Endothelial cell (in vitro differentiated cells): ENCODE results near the gene CHRD. TPM values are rescaled to one million over a fixed set of nuclear protein-coding genes. Genes with fewer than 3 reads are reported as not detected.
"Not testable (repeated sequence)": the region's sequence is repeated elsewhere in the genome, so short reads cannot be mapped to it uniquely, and the experiment has no call there.

Experiments used
- DNase-seq: peaks from one replicate; pipeline ENCODE4 v3.0.0; 2021; ENCODE audit warnings: low spot score
- H3K27ac Mint-ChIP-seq: one replicate; pipeline ENCODE4 v1.8.0; 2021; ENCODE audit warnings: mixed read lengths, inconsistent platforms; ENCODE audit not compliant: unreplicated experiment
- H3K27me3 Mint-ChIP-seq: one replicate; pipeline ENCODE4 v1.8.0; 2021; ENCODE audit warnings: mild to moderate bottlenecking, moderate library complexity, mixed read lengths, inconsistent platforms; ENCODE audit not compliant: unreplicated experiment
- H3K36me3 Mint-ChIP-seq: one replicate; pipeline ENCODE4 v1.8.0; 2021; ENCODE audit warnings: mild to moderate bottlenecking, low read depth, mixed read lengths, inconsistent platforms; ENCODE audit not compliant: unreplicated experiment
- H3K4me1 Mint-ChIP-seq: one replicate; pipeline ENCODE4 v1.8.0; 2021; ENCODE audit warnings: mild to moderate bottlenecking, mixed read lengths, inconsistent platforms; ENCODE audit not compliant: unreplicated experiment
- H3K4me3 Mint-ChIP-seq: one replicate; pipeline ENCODE4 v1.8.0; 2021; ENCODE audit warnings: mild to moderate bottlenecking, mixed read lengths, inconsistent platforms; ENCODE audit not compliant: unreplicated experiment
- H3K9me3 Mint-ChIP-seq: one replicate; pipeline ENCODE4 v1.8.0; 2021; ENCODE audit warnings: mixed read lengths, inconsistent platforms; ENCODE audit not compliant: unreplicated experiment
- CTCF ChIP-seq: fragments of 200-600 bp; sonication (generic); IDR thresholded peaks from one replicate; pipeline ENCODE4 v1.5.0; 2021; ENCODE audit warnings: antibody characterized with exemption; ENCODE audit not compliant: unreplicated experiment
- total RNA-seq: library from RNA; stranded (reverse); fragmentation: NEBNext Ultra II Directional; extraction: Animal tissue kit (Norgen Biotek cat#: 25700); gene quantifications from one replicate; pipeline ENCODE4 v1.2.1, GENCODE V29; 2021; ENCODE audit not compliant: unreplicated experiment

The CHRD gene
- total RNA-seq, 1 donor from 2014 or later: 2.4 TPM

- H3K4me3 Mint-ChIP-seq: no peak overlapping the region
- no peak for TF ChIP-seq CTCF
- H3K9me3 Mint-ChIP-seq: no peaks in the 10 kb centered on the region
- no peaks in the 10 kb centered on the region for H3K4me1 Mint-ChIP-seq
- no peak for DNase-seq
- H3K36me3 Mint-ChIP-seq: no peaks in the 10 kb centered on the region
- H3K27ac Mint-ChIP-seq: no peak overlapping the region
- H3K27me3 Mint-ChIP-seq: peaks cover 3% of the 10 kb centered on the region
Observed at GRCh38 chr3:184429786-184430185, 49.9 kb downstream of the CHRD start.

DNA sequence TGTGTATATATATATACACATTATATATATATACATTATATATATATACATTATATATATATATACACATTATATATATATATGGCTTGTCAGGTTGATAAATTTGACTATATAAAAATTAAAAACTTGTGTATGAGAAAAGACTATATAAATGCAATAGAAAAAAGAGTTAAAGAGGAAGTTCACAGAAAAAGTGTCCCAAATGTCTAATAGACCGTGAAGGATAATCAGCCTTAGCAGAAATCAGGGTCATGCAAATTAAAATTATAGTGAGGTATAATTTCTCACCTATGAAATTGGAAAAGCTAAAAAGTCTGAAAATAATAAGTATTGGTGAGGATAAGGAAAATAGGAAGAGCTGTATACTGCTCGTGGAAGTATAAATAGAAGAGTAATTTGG lies 51.1 kb downstream of the CHRD start:
- no peaks in the 10 kb centered on the region for H3K9me3 Mint-ChIP-seq
- TF ChIP-seq CTCF: no peak
- no peak overlapping the region for H3K27ac Mint-ChIP-seq
- H3K36me3 Mint-ChIP-seq: no peaks in the 10 kb centered on the region
- no peak overlapping the region for H3K4me3 Mint-ChIP-seq
- DNase-seq: no peak
- no peaks in the 10 kb centered on the region for H3K27me3 Mint-ChIP-seq
- no peaks in the 10 kb centered on the region for H3K4me1 Mint-ChIP-seq

DNA sequence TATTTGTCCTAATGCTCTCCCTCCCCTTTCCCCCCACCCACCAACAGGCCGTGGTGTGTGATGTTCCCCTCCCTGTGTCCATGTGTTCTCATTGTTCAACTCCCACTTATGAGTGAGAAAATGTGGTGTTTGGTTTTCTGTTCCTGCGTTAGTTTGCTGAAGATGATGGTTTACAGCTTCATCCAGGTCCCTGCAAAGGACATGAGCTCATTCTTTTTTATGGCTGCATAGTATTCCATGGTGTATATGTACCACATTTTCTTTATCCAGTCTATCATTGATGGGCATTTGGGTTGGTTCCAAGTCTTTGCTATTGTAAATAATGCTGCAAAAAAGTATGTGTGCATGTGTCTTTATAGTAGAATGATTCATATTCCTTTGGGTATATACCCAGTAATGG lies 53.3 kb downstream of the CHRD start:
- not testable (repeated sequence) for H3K4me1 Mint-ChIP-seq, H3K36me3 Mint-ChIP-seq, H3K27ac Mint-ChIP-seq, DNase-seq, H3K4me3 Mint-ChIP-seq, H3K27me3 Mint-ChIP-seq, H3K9me3 Mint-ChIP-seq

DNA sequence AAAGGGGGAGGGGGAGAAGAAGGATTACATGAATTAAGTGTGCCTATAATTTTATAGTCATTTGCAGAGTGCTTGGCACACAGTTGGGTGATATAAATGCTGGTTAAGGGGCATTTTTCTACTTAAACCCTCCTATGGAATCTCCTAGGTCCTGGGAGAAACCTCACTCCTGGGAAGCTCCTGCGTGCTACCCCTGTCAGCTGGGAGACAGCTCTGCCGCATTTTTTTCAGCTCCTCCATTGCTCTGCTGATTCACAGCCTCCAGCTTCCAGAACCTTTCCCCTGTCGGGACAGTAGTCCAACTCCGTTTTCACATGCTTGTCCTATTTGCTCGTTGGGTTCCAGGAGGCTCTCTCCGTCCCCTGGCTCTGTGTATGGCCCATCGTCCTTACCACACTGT lies 59.2 kb downstream of the CHRD start:
- DNase-seq: no peak
- H3K27me3 Mint-ChIP-seq: peaks cover 2% of the 10 kb centered on the region
- no peak overlapping the region for H3K27ac Mint-ChIP-seq
- no peak overlapping the region for H3K4me3 Mint-ChIP-seq
- H3K4me1 Mint-ChIP-seq: peaks cover 18% of the 10 kb centered on the region
- no peak for TF ChIP-seq CTCF
- H3K36me3 Mint-ChIP-seq: peaks cover 4% of the 10 kb centered on the region
- no peaks in the 10 kb centered on the region for H3K9me3 Mint-ChIP-seq

Other genes with a start within 250 kb of the CHRD start
- gene EIF2B5, start 244.7 kb upstream of the CHRD start, total RNA-seq: 37.0 TPM
- 103 TPM for gene DVL3, start 224.7 kb upstream of the CHRD start, total RNA-seq
- 401 TPM for gene AP2M1, start 205.2 kb upstream of the CHRD start, total RNA-seq
- gene ABCF3, start 193.9 kb upstream of the CHRD start, total RNA-seq: 68.1 TPM
- gene VWA5B2, start 150.5 kb upstream of the CHRD start, total RNA-seq: 1.1 TPM
- 38.6 TPM for gene ALG3, start 131.1 kb upstream of the CHRD start, total RNA-seq
- gene EEF1AKMT4, start 130.4 kb upstream of the CHRD start, total RNA-seq: 5.7 TPM
- gene CAMK2N2, start 118.5 kb upstream of the CHRD start, total RNA-seq: not detected
- not detected for gene ECE2, start 104.0 kb upstream of the CHRD start, total RNA-seq
- 292 TPM for gene PSMD2, start 80.8 kb upstream of the CHRD start, total RNA-seq
- 390 TPM for gene EIF4G1, start 65.4 kb upstream of the CHRD start, total RNA-seq
- 15.8 TPM for gene FAM131A, start 42.5 kb upstream of the CHRD start, total RNA-seq
- 6.3 TPM for gene CLCN2, start 18.4 kb upstream of the CHRD start, total RNA-seq
- 56.1 TPM for gene POLR2H, start 18.3 kb upstream of the CHRD start, total RNA-seq
- 0.28 TPM for gene THPO, start 1.8 kb upstream of the CHRD start, total RNA-seq
- gene EPHB3, start 181.7 kb downstream of the CHRD start, total RNA-seq: 4.3 TPM